Inferior parietal cortex (tissue), 1 donor: ENCODE measurements around the gene KRT17.
"Not testable (repeated sequence)": the region's sequence is repeated elsewhere in the genome, so short reads cannot be mapped to it uniquely, and the experiment has no call there.

Source experiments
- DNase-seq: peaks from one replicate; pipeline ENCODE4 v3.0.0-alpha.2; 2016; ENCODE audit errors: extremely low spot score

Gene KRT17

GRCh38 chr17:41634639-41635038 is 10.3 kb upstream of the KRT17 start:
- DNase-seq: no peak

- DNase-seq: no peak
Measured at GRCh38 chr17:41633556-41634199, 9.3 kb upstream of the KRT17 start.

GRCh38 chr17:41632482-41633105 is 8.2 kb upstream of the KRT17 start:
- no peak for DNase-seq

- no peak for DNase-seq
Measured at GRCh38 chr17:41631898-41632285, 7.5 kb upstream of the KRT17 start.

GRCh38 chr17:41631025-41631897 is 6.9 kb upstream of the KRT17 start:
- no peak for DNase-seq

- DNase-seq: no peak
Measured at GRCh38 chr17:41629826-41630670, 5.7 kb upstream of the KRT17 start.

- DNase-seq: no peak
Measured at GRCh38 chr17:41629316-41629715, 4.9 kb upstream of the KRT17 start.

GRCh38 chr17:41628621-41629255 is 4.4 kb upstream of the KRT17 start:
- DNase-seq: not testable (repeated sequence)

GRCh38 chr17:41628073-41628370 is 3.6 kb upstream of the KRT17 start:
- DNase-seq: not testable (repeated sequence)

GRCh38 chr17:41627316-41628072 is 3.1 kb upstream of the KRT17 start:
- no peak for DNase-seq

- not testable (repeated sequence) for DNase-seq
Measured at GRCh38 chr17:41626914-41627295, 2.5 kb upstream of the KRT17 start.

- DNase-seq: not testable (repeated sequence)
Measured at GRCh38 chr17:41626028-41626913, 1.9 kb upstream of the KRT17 start.

- no peak for DNase-seq
Measured at GRCh38 chr17:41625602-41626001, 1.2 kb upstream of the KRT17 start.

- DNase-seq: not testable (repeated sequence)
Measured at GRCh38 chr17:41623184-41623861, 1.1 kb downstream of the KRT17 start.

GRCh38 chr17:41622340-41623183 is 1.8 kb downstream of the KRT17 start:
- not testable (repeated sequence) for DNase-seq

GRCh38 chr17:41621916-41622315 is 2.5 kb downstream of the KRT17 start:
- DNase-seq: no peak

GRCh38 chr17:41621435-41621817 is 2.9 kb downstream of the KRT17 start:
- DNase-seq: not testable (repeated sequence)
